ENCODE results near the gene HERC3.
A peak's percentile ranks its signal among the peaks of the same experiment; 100 is the strongest.

HERC3 gene

DNA sequence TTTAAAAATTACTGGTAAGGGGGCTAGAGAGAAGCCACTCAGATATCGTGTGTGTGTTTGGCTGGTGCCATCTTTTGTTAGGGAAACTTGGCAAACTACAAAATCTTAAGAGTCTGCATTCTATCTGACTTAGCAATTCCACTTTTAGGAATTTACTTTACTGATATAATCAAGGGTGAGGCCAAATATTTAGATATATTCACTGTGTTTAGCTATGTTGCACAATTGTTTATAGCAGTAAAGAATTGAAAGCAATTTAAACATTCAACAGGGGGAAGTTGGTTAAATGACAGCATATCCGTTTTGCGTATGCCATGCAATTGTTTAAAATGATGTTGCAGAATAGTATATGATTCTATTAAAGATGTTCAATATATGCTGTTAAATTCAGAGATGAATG lies 6.4 kb upstream of the HERC3 start:
- Histone ChIP-seq H3K9me3 (ENCODE audit: insufficient read depth, low read depth, low read length) (no peaks in the 10 kb centered on the region), H3K27me3 (ENCODE audit: insufficient read depth, low read length) (peaks cover 8% of the 10 kb centered on the region), H3K4me3 (ENCODE audit: low read length) (no peak overlapping the region), H3K4me1 (ENCODE audit: insufficient read depth, low read length) (no peaks in the 10 kb centered on the region), H3K9ac (ENCODE audit: low read depth, low read length) (no peak overlapping the region), H3K27ac (ENCODE audit: low read depth, low read length) (no peak overlapping the region), H3K36me3 (ENCODE audit: insufficient read depth, low read length) (no peaks in the 10 kb centered on the region)
- 94% methylated on average over 3 of the region's 3 CpGs for WGBS

DNA sequence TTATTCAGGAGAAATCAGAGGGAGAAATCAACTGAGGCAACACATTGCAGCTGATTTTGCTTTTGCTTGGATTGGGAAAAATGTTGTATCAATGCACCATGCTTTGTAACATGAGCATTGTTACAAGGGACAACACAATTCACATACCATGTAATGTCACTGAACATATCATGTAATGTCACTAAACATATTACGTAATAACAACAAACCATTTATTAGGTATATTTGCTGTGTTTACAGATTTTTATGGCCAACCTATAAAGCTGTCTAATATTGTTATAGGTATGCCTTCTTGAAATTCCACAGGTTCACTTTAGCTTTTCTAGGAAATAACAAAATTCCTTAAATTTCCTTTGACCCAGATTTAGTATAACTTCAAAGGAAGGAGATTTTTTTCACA lies 5.0 kb upstream of the HERC3 start:
- H3K36me3 ChIP-seq (ENCODE audit: insufficient read depth, low read length): no peaks in the 10 kb centered on the region
- no peaks in the 10 kb centered on the region for H3K4me1 ChIP-seq (ENCODE audit: insufficient read depth, low read length)
- no peak overlapping the region for H3K4me3 ChIP-seq (ENCODE audit: low read length)
- no peak overlapping the region for H3K27ac ChIP-seq (ENCODE audit: low read depth, low read length)
- WGBS: no CpG with 5 or more reads among the region's 1 CpG
- no peak overlapping the region for H3K9ac ChIP-seq (ENCODE audit: low read depth, low read length)
- H3K27me3 ChIP-seq (ENCODE audit: insufficient read depth, low read length): peaks cover 16% of the 10 kb centered on the region
- no peaks in the 10 kb centered on the region for H3K9me3 ChIP-seq (ENCODE audit: insufficient read depth, low read depth, low read length)

DNA sequence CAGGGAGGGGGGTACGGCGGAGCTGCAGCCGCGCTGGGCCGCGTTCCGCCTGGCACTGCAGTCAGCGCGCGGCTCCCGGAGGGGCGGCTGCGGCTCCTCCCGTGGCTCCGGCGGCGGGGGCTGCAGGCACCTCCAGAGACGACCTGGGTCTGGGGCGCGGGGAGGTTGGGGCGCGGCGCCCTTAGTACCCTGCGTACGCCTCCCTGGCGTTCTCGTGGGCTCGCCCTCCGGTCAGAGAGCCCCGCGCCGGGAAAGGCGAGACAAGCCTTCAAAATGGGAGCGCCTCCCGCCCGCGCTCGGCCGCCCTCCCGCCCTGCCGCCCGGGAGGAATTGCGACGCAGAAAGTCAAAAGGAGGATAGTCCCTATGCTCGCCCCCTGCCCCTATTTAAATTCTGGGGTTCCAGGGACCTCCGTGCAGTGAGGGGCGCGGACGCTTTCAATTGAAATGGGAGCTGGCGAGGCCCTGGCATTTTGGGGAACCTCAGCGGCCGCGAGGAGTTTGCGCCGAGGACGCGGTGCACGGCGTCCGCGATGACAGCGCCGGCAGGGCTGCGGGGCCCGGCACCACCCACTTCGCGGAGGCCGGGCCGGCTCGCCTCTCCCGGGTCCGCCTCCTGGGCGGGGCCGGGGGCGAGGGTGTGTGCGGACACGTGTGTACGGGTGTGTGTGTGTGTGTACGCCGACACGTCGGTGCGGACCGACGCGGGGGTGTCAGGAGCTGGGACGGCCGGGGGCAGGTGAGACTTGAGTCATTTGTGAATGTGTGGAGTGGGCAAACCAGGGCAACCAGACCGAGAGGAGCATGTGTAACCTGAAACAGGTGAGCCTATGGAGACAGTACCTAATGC lies 544 bp downstream of the HERC3 start:
- no peak overlapping the region for H3K9ac ChIP-seq (ENCODE audit: low read depth, low read length)
- H3K4me3 ChIP-seq (ENCODE audit: low read length): peak overlapping the region; percentile 77
- H3K4me1 ChIP-seq (ENCODE audit: insufficient read depth, low read length): peaks cover 15% of the 10 kb centered on the region
- H3K36me3 ChIP-seq (ENCODE audit: insufficient read depth, low read length): no peaks in the 10 kb centered on the region
- H3K27ac ChIP-seq (ENCODE audit: low read depth, low read length): no peak overlapping the region
- whole genome bisulfite sequencing: under 1% methylated on average over 89 of the region's 89 CpGs
- H3K27me3 ChIP-seq (ENCODE audit: insufficient read depth, low read length): peaks cover 38% of the 10 kb centered on the region
- no peaks in the 10 kb centered on the region for H3K9me3 ChIP-seq (ENCODE audit: insufficient read depth, low read depth, low read length)

DNA sequence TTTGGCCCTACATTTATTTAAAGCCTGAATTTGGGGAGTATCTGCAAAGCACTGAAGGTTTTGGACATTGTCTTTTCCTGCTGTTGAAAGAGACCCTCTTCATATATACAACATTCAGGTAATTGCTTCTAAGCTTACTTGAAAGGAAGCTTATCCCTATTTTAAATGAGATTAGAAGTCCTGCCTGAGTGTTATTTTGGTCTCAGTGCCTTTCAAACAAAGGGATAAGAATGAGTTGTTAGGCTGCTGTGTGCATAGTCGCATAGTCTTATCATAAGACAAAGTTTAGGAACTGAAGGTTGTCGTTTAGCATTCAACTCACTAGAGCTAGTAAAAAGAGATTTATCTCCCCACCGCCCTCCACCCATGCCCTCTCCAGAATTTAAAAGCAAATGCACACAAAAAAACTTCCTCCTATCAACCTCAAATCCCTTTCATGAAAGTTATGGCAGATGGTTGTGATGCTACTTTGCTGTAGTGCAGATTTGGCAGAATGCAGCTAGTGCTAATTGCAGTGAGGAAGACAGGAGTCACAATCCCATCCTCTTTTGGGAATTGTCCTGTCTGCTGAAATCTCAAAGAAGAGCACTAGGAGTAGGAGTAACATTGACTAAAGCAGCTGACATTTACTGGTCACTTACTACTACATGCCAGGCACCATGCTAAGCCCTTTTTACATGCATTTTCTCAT lies 5.8 kb downstream of the HERC3 start:
- Histone ChIP-seq H3K4me1 (ENCODE audit: insufficient read depth, low read length) (peaks cover 52% of the 10 kb centered on the region), H3K9ac (ENCODE audit: low read depth, low read length) (no peak overlapping the region), H3K27ac (ENCODE audit: low read depth, low read length) (no peak overlapping the region; the same call in 1 of the 2 replicates), H3K27me3 (ENCODE audit: insufficient read depth, low read length) (peaks cover 16% of the 10 kb centered on the region), H3K9me3 (ENCODE audit: insufficient read depth, low read depth, low read length) (no peaks in the 10 kb centered on the region), H3K4me3 (ENCODE audit: low read length) (no peak overlapping the region), H3K36me3 (ENCODE audit: insufficient read depth, low read length) (no peaks in the 10 kb centered on the region)
- WGBS: 43% methylated on average over 3 of the region's 3 CpGs

DNA sequence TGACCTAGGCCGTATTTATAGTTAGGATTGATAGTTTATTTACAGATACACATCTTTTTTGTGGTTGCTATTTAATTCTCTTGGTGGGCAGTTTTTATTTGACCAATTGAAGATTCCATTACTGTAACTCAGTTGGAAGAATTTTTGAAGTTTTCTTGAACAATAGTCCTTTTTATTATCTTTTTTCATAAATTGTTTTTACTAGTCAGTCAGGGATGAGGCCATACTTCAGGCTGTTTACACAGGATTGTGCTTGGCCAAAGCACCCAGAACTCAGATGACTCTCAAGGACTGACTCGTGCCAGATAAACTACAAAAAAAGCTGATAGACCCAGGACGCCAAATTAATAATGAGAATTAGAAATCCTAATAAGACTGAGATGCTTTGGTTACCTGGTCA lies 7.0 kb downstream of the HERC3 start:
- H3K27ac ChIP-seq (ENCODE audit: low read depth, low read length): no peak overlapping the region
- H3K36me3 ChIP-seq (ENCODE audit: insufficient read depth, low read length): no peaks in the 10 kb centered on the region
- 92% methylated on average over 2 of the region's 3 CpGs for WGBS
- H3K27me3 ChIP-seq (ENCODE audit: insufficient read depth, low read length): peaks cover 4% of the 10 kb centered on the region
- H3K9ac ChIP-seq (ENCODE audit: low read depth, low read length): no peak overlapping the region
- H3K9me3 ChIP-seq (ENCODE audit: insufficient read depth, low read depth, low read length): no peaks in the 10 kb centered on the region
- H3K4me3 ChIP-seq (ENCODE audit: low read length): no peak overlapping the region
- peaks cover 43% of the 10 kb centered on the region for H3K4me1 ChIP-seq (ENCODE audit: insufficient read depth, low read length)

DNA sequence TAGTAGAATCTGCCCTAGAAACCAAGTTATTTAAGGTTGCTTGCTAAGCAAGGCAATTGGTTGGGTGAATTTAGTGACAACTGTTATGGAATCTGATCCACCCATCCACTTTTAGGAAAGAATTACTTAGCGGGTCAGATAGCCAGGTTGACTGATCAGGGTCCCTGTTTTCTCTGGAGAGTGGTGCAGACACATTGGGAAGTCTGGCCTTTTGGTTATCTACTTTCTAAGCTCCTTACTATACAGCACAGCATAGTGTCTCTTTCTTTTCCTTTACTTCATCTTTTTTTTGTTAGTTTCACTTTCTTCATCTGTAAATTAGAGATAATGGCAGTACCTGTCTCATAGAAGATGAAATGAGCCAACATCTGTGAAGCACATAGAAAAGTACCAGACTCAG lies 7.4 kb downstream of the HERC3 start:
- Histone ChIP-seq H3K4me3 (ENCODE audit: low read length) (no peak overlapping the region), H3K36me3 (ENCODE audit: insufficient read depth, low read length) (no peaks in the 10 kb centered on the region), H3K27ac (ENCODE audit: low read depth, low read length) (no peak overlapping the region), H3K4me1 (ENCODE audit: insufficient read depth, low read length) (peaks cover 43% of the 10 kb centered on the region), H3K9ac (ENCODE audit: low read depth, low read length) (no peak overlapping the region), H3K27me3 (ENCODE audit: insufficient read depth, low read length) (no peaks in the 10 kb centered on the region), H3K9me3 (ENCODE audit: insufficient read depth, low read depth, low read length) (no peaks in the 10 kb centered on the region)
- WGBS: 92% methylated on average over 1 of the region's 1 CpG

DNA sequence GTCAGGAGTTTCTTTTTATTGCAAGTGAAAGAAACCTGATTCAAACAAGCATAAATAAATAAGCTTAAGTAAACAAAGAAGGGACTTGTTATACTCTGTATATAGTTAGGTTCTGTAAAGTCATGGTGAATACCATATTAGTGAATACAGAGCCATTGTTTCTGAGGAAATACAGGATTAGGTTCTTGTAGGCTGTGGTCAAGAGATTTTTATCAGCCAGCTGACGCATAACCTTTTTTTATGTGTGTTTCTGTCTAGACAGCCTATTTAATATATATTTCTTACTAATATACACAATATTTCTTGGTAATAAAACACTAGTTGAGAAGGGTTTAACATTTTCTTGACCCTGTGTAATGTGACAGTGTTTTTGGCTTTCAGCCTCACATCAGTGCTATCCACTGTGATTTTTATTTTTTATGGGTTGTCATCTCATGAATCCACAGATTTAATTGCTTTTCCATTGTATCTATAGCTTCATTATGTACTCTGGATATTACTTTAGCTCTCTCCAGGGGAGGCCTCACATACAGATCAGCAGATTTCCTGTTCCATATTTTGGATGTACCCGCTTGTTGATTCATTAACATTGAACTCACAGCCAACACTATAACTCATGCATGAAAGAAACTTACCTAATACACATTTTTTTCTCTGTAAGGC lies 8.0 kb downstream of the HERC3 start:
- Histone ChIP-seq H3K36me3 (ENCODE audit: insufficient read depth, low read length) (no peaks in the 10 kb centered on the region), H3K27me3 (ENCODE audit: insufficient read depth, low read length) (no peaks in the 10 kb centered on the region), H3K4me3 (ENCODE audit: low read length) (no peak overlapping the region), H3K9ac (ENCODE audit: low read depth, low read length) (no peak overlapping the region), H3K9me3 (ENCODE audit: insufficient read depth, low read depth, low read length) (no peaks in the 10 kb centered on the region), H3K27ac (ENCODE audit: low read depth, low read length) (no peak overlapping the region), H3K4me1 (ENCODE audit: insufficient read depth, low read length) (peaks cover 43% of the 10 kb centered on the region)
- 90% methylated on average over 1 of the region's 2 CpGs for WGBS

DNA sequence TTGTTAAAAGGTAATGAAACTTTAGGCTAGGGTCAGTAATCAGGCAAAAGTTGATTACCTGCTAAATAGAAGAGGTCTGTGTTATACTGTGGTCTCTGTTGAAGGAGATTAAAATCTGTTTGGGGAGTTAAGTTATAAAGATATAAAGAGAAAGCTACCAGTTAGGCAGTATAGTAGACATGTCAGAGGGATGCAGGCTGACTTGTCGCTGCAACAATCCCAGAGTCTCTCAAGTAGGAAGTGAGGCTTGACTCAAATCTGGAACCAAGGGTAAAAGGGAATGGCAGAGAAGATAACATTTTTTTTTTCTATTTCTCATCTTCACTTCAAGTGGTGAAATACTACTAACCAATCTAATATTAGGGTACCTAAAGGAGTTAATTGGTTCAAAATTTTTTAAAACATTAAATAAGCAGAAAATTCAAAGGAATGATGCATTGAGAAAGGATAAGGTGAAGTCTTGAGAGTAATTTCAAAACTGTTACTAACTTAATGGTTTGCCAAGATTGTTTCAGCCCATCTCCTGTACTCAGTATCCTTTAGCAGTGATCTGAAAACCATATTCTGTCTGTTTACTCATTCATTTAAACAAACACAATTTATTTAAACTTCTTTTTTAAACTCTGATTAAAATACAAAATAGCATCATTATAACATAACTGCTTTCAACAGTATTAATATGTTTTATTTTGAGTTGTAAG lies 12.8 kb downstream of the HERC3 start:
- WGBS: 93% methylated on average over 1 of the region's 1 CpG

DNA sequence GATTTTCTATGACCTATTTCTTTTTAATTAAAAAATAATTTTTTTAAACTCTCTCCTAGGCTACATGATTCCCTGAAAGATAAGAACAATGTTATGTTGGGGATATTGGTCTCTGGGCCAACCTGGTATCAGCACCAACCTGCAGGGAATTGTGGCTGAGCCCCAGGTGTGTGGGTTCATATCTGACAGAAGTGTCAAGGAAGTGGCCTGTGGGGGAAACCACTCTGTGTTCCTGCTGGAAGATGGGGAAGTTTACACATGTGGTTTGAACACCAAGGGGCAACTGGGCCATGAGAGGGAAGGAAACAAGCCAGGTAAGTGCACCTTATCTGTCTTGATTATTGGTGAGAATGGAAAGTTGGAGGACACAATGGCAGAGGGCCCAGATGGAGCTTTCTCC lies 13.5 kb downstream of the HERC3 start:
- no peaks in the 10 kb centered on the region for H3K9me3 ChIP-seq (ENCODE audit: insufficient read depth, low read depth, low read length)
- H3K4me1 ChIP-seq (ENCODE audit: insufficient read depth, low read length): peaks cover 8% of the 10 kb centered on the region
- no peak overlapping the region for H3K4me3 ChIP-seq (ENCODE audit: low read length)

More for the DNA sequence above, 12.8 kb downstream of the HERC3 start:
- no peak overlapping the region for H3K27ac ChIP-seq (ENCODE audit: low read depth, low read length)
- peaks cover 14% of the 10 kb centered on the region for H3K4me1 ChIP-seq (ENCODE audit: insufficient read depth, low read length)
- H3K4me3 ChIP-seq (ENCODE audit: low read length): no peak overlapping the region
- H3K27me3 ChIP-seq (ENCODE audit: insufficient read depth, low read length): no peaks in the 10 kb centered on the region
- no peaks in the 10 kb centered on the region for H3K36me3 ChIP-seq (ENCODE audit: insufficient read depth, low read length)
- no peak overlapping the region for H3K9ac ChIP-seq (ENCODE audit: low read depth, low read length)
- no peaks in the 10 kb centered on the region for H3K9me3 ChIP-seq (ENCODE audit: insufficient read depth, low read depth, low read length)

DNA sequence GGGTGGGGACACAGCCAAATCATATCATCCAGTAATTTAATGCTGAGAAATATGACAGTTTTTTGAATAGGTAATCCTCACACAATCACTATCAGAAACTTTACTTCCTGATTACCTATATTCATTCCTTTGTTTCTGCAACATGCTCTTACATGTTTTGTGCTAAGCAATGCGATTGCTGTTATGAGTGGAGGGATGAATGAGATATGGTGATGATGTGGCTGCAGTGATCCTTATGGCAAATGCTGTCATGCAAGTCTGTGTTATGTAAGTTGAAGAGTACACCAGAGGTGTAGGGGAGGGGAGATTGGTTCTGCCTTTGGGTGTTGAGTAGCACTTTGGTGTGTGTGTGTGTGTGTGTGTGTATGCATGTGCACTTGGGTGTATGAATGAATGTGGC lies 14.6 kb downstream of the HERC3 start:
- Histone ChIP-seq H3K9me3 (ENCODE audit: insufficient read depth, low read depth, low read length) (no peaks in the 10 kb centered on the region), H3K4me3 (ENCODE audit: low read length) (no peak overlapping the region), H3K27ac (ENCODE audit: low read depth, low read length) (no peak overlapping the region), H3K27me3 (ENCODE audit: insufficient read depth, low read length) (no peaks in the 10 kb centered on the region), H3K9ac (ENCODE audit: low read depth, low read length) (no peak overlapping the region), H3K36me3 (ENCODE audit: insufficient read depth, low read length) (no peaks in the 10 kb centered on the region), H3K4me1 (ENCODE audit: insufficient read depth, low read length) (peaks cover 1% of the 10 kb centered on the region; the same call in 1 of the 2 replicates)
- 95% methylated on average over 1 of the region's 1 CpG for WGBS

More for the DNA sequence above, 13.5 kb downstream of the HERC3 start:
- Histone ChIP-seq H3K36me3 (ENCODE audit: insufficient read depth, low read length) (no peaks in the 10 kb centered on the region), H3K27me3 (ENCODE audit: insufficient read depth, low read length) (no peaks in the 10 kb centered on the region), H3K9ac (ENCODE audit: low read depth, low read length) (no peak overlapping the region), H3K27ac (ENCODE audit: low read depth, low read length) (no peak overlapping the region)

DNA sequence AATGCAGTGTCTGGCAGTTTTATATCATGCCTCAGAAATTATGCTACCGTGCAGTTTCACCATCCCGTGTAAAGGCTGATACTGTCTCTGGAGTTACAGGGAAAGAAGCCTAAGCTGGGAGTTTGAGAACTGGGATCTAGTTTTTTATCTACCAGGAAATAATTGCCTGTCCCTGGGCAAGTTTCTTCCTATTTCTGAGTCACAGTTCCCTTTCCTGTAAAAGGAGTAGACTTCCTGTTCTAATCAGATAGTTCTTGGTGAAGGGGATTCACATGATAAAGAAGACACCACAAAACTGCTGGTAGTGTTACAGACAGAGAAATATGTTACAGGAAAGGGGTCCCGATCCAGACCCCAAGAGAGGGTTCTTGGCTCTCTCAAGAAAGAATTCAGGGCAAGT lies 17.1 kb downstream of the HERC3 start:
- H3K27ac ChIP-seq (ENCODE audit: low read depth, low read length): no peak overlapping the region
- no peaks in the 10 kb centered on the region for H3K9me3 ChIP-seq (ENCODE audit: insufficient read depth, low read depth, low read length)
- H3K4me3 ChIP-seq (ENCODE audit: low read length): no peak overlapping the region
- peaks cover 18% of the 10 kb centered on the region for H3K4me1 ChIP-seq (ENCODE audit: insufficient read depth, low read length)
- no peaks in the 10 kb centered on the region for H3K36me3 ChIP-seq (ENCODE audit: insufficient read depth, low read length)
- H3K9ac ChIP-seq (ENCODE audit: low read depth, low read length): no peak overlapping the region
- 93% methylated on average over 3 of the region's 3 CpGs for WGBS
- H3K27me3 ChIP-seq (ENCODE audit: insufficient read depth, low read length): no peaks in the 10 kb centered on the region
